Astrocyte of the cerebellum (primary cell): ENCODE data around the gene ITGAL.

ENCODE experiments used
- DNase-seq: peaks from one replicate; pipeline ENCODE4 v3.0.0-alpha.2; 2011; ENCODE audit warnings: low read depth
- H3K4me3 ChIP-seq: 2 replicates; pipeline ENCODE4 v1.5.1; 2011; ENCODE audit warnings: mild to moderate bottlenecking, low read depth, low read length, moderate library complexity
- CTCF ChIP-seq: IDR thresholded peaks from 2 replicates; pipeline ENCODE4 v1.5.1; 2012; ENCODE audit warnings: low read length, low read depth, moderate library complexity, mild to moderate bottlenecking; ENCODE audit errors: missing control alignments
- in situ Hi-C: cut with HindIII; loops from 2 replicates; pipeline ENCODE4 v1.10.0; 2017; ENCODE audit warnings: low sequenced_read_pairs

Gene ITGAL

GRCh38 chr16:30562021-30562420 is 89.5 kb downstream of the ITGAL start:
- DNase-seq: no peak
- H3K4me3 ChIP-seq: no peak overlapping the region
- in situ Hi-C loops: no loop called here
- no peak for TF ChIP-seq CTCF

GRCh38 chr16:30565526-30565925 is 93.0 kb downstream of the ITGAL start:
- in situ Hi-C loops: no loop called here
- no peak overlapping the region for H3K4me3 ChIP-seq
- DNase-seq: no peak
- TF ChIP-seq CTCF: no peak

GRCh38 chr16:30565984-30566383 is 93.4 kb downstream of the ITGAL start:
- no peak overlapping the region for H3K4me3 ChIP-seq
- TF ChIP-seq CTCF: no peak
- in situ Hi-C loops: no loop called here
- DNase-seq: no peak

GRCh38 chr16:30566531-30566930 is 94.0 kb downstream of the ITGAL start:
- in situ Hi-C loops: no loop called here
- no peak for TF ChIP-seq CTCF
- no peak overlapping the region for H3K4me3 ChIP-seq
- DNase-seq: no peak

GRCh38 chr16:30567160-30567990 is 94.8 kb downstream of the ITGAL start:
- in situ Hi-C loops: no loop called here
- no peak for DNase-seq
- no peak overlapping the region for H3K4me3 ChIP-seq
- no peak for TF ChIP-seq CTCF

GRCh38 chr16:30567991-30568638 is 95.6 kb downstream of the ITGAL start:
- no peak overlapping the region for H3K4me3 ChIP-seq
- TF ChIP-seq CTCF: no peak

More at GRCh38 chr16:30567991-30568638, 95.6 kb downstream of the ITGAL start:
- no peak for DNase-seq
- in situ Hi-C loops: no loop called here
